SU-DHL-6 (cell line): ENCODE measurements around the gene SCN5A.

Experiments used
- H2AFZ ChIP-seq: fragments of 200-600 bp; sonication (generic); 2 replicates; pipeline ENCODE4 v1.6.1; 2014; ENCODE audit warnings: low read depth, mild to moderate bottlenecking, moderate library complexity, mixed read lengths, antibody characterized with exemption, low read length; ENCODE audit not compliant: severe bottlenecking
- H3F3A ChIP-seq: fragments of 200-600 bp; shearing (Covaris generic); 2 replicates; pipeline ENCODE4 v1.6.0; 2016; ENCODE audit warnings: antibody characterized with exemption, mild to moderate bottlenecking; ENCODE audit not compliant: insufficient read depth
- H3K27ac ChIP-seq: fragments of 200-600 bp; sonication (generic); 2 replicates; pipeline ENCODE4 v1.5.1; 2016; ENCODE audit warnings: low read depth, mild to moderate bottlenecking, low read length, moderate library complexity, mixed read lengths
- H3K27me3 ChIP-seq: fragments of 200-600 bp; sonication (generic), shearing (Covaris generic); 2 replicates; pipeline ENCODE4 v1.6.0; 2014; ENCODE audit warnings: mild to moderate bottlenecking, low read length
- H3K36me3 ChIP-seq: fragments of 200-600 bp; sonication (generic); 2 replicates; pipeline ENCODE4 v1.6.1; 2014; ENCODE audit warnings: mild to moderate bottlenecking, low read length, mixed read lengths
- H3K4me2 ChIP-seq: fragments of 300-600, 200-600 bp; shearing (Covaris generic), sonication (generic); 2 replicates; pipeline ENCODE4 v1.6.0; 2014; ENCODE audit warnings: low read length, low read depth, mild to moderate bottlenecking; ENCODE audit not compliant: poor library complexity, severe bottlenecking
- H3K4me3 ChIP-seq: fragments of 200-600 bp; sonication (generic); 2 replicates; pipeline ENCODE4 v1.5.1; 2014; ENCODE audit warnings: antibody characterized with exemption, low read length, mild to moderate bottlenecking, mixed read lengths; ENCODE audit not compliant: insufficient read depth, poor library complexity, severe bottlenecking
- H3K79me2 ChIP-seq: fragments of 200-600 bp; sonication (generic); 2 replicates; pipeline ENCODE4 v1.6.1; 2014; ENCODE audit warnings: mild to moderate bottlenecking, low read length, moderate library complexity; ENCODE audit not compliant: insufficient read depth
- H3K9ac ChIP-seq: fragments of 200-600 bp; sonication (generic); 2 replicates; pipeline ENCODE4 v1.7.0; 2014; ENCODE audit warnings: mild to moderate bottlenecking, low read length
- H3K9me2 ChIP-seq: fragments of 200-600 bp; sonication (generic); replicated peaks from 2 replicates; pipeline ENCODE4 v1.6.1; 2014; ENCODE audit warnings: low read length; ENCODE audit not compliant: insufficient read depth
- H3K9me3 ChIP-seq: fragments of 200-600 bp; sonication (generic); 2 replicates; pipeline ENCODE4 v1.6.1; 2014; ENCODE audit warnings: low read length, mixed read lengths; ENCODE audit not compliant: insufficient read depth
- H4K20me1 ChIP-seq: fragments of 200-600 bp; sonication (generic); 2 replicates; pipeline ENCODE4 v1.6.1; 2014; ENCODE audit warnings: low read depth, mild to moderate bottlenecking, antibody characterized with exemption, low read length, moderate library complexity, mixed read lengths
- EZH2phosphoT487 ChIP-seq: fragments of 200-600 bp; sonication (generic), shearing (Covaris generic); conservative IDR thresholded peaks from 2 replicates; pipeline ENCODE4 v1.6.1; 2018; ENCODE audit warnings: mild to moderate bottlenecking, antibody characterized with exemption, low read length, moderate library complexity, mixed read lengths
- TF ChIP-seq, protein P1 (sequence below): fragments of 200-600 bp; sonication (generic); IDR thresholded peaks from one replicate; pipeline ENCODE4 v1.5.1; 2017; ENCODE audit warnings: antibody characterized with exemption, mild to moderate bottlenecking, low read length, moderate library complexity; ENCODE audit not compliant: insufficient read depth, poor library complexity, severe bottlenecking

SCN5A gene

GRCh38 chr3:38549957-38550840 is 99.3 kb downstream of the SCN5A start:
- Histone ChIP-seq H3K4me3 (no peak overlapping the region), H3F3A (no peaks in the 10 kb centered on the region), H3K36me3 (no peaks in the 10 kb centered on the region), H3K9me3 (no peaks in the 10 kb centered on the region), H3K27me3 (no peaks in the 10 kb centered on the region), H4K20me1 (no peaks in the 10 kb centered on the region), H3K79me2 (no peaks in the 10 kb centered on the region), H2AFZ (no peak overlapping the region), H3K4me2 (no peak overlapping the region), H3K9ac (no peak overlapping the region), H3K27ac (no peak overlapping the region), H3K9me2 (no peaks in the 10 kb centered on the region)
- TF ChIP-seq EZH2phosphoT487 = no peak
- TF ChIP-seq, protein P1, sequence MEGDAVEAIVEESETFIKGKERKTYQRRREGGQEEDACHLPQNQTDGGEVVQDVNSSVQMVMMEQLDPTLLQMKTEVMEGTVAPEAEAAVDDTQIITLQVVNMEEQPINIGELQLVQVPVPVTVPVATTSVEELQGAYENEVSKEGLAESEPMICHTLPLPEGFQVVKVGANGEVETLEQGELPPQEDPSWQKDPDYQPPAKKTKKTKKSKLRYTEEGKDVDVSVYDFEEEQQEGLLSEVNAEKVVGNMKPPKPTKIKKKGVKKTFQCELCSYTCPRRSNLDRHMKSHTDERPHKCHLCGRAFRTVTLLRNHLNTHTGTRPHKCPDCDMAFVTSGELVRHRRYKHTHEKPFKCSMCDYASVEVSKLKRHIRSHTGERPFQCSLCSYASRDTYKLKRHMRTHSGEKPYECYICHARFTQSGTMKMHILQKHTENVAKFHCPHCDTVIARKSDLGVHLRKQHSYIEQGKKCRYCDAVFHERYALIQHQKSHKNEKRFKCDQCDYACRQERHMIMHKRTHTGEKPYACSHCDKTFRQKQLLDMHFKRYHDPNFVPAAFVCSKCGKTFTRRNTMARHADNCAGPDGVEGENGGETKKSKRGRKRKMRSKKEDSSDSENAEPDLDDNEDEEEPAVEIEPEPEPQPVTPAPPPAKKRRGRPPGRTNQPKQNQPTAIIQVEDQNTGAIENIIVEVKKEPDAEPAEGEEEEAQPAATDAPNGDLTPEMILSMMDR = no peak

DNA sequence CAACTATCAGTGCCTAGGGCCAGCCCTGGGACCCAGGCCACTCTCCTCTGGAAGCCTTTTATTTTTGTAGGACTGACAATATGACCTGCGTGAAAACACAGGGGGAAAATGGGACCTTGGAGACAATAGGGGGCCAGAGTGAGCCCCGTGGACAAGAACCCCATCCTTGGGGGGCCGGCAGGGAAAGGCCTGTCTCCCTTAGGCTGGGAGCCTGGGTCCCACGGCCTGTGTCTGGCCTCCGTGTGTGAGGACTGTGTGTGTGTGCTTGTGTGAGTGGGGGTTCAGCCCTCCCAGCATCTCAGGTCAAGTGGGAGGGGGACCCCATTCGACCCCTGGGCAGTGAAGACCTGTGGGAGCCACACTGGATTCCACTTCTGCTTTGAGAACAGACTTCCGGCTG is 100.0 kb downstream of the SCN5A start:
- Histone ChIP-seq H3K4me2 (no peak overlapping the region), H3K9me3 (no peaks in the 10 kb centered on the region), H3F3A (no peaks in the 10 kb centered on the region), H3K27ac (no peak overlapping the region), H3K4me3 (no peak overlapping the region), H3K9ac (no peak overlapping the region), H4K20me1 (no peaks in the 10 kb centered on the region), H3K27me3 (no peaks in the 10 kb centered on the region), H3K79me2 (no peaks in the 10 kb centered on the region), H2AFZ (no peak overlapping the region), H3K36me3 (no peaks in the 10 kb centered on the region), H3K9me2 (no peaks in the 10 kb centered on the region)
- no peak for TF ChIP-seq EZH2phosphoT487
- TF ChIP-seq, protein P1 = no peak

DNA sequence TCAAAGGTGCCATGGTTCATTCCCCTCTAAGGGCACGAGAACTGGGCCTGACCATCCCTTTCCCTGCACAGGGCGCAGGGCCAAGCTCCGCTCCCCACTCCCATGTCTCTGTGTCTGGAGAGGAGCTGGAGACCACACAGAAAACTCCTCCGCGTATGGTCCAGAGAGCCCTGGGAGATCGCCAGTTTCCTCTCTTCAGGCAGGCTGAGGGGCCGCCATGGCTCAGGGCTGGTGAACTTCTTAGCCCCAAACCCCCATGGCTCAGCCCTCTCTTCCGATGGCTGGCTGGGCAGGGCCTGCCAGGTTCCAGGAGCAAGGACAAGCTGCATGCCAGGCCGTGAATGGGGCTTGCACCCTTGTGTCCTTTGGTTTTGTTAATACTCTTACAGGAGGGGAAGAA is 100.4 kb downstream of the SCN5A start:
- H3K27ac ChIP-seq = no peak overlapping the region
- no peak overlapping the region for H3K4me3 ChIP-seq
- no peaks in the 10 kb centered on the region for H3K36me3 ChIP-seq
- H3K9ac ChIP-seq = no peak overlapping the region
- no peaks in the 10 kb centered on the region for H3K9me2 ChIP-seq
- H3K9me3 ChIP-seq = no peaks in the 10 kb centered on the region
- no peaks in the 10 kb centered on the region for H3F3A ChIP-seq
- no peaks in the 10 kb centered on the region for H4K20me1 ChIP-seq
- TF ChIP-seq EZH2phosphoT487 = no peak
- TF ChIP-seq, protein P1 = no peak
- H2AFZ ChIP-seq = no peak overlapping the region
- H3K79me2 ChIP-seq = no peaks in the 10 kb centered on the region
- no peaks in the 10 kb centered on the region for H3K27me3 ChIP-seq
- H3K4me2 ChIP-seq = no peak overlapping the region
